Measurements from ENCODE around the gene ST8SIA5. TPM values are rescaled to one million over a fixed set of nuclear protein-coding genes. Genes with fewer than 3 reads are reported as not detected.

Gene ST8SIA5
- total and polyA plus RNA-seq, 9 of the 15 experiments (the other 6 are each of a cell fraction or from before 2014, with no cell fraction given): 0.03 to 0.33 (median 0.06) TPM; not detected in 5

GRCh38 chr18:46732201-46732600 lies 24.7 kb downstream of the ST8SIA5 start:
- ChIA-PET POLR2A (no interaction called here), CTCF (ENCODE audit: low intra/inter-chr PET ratio) (no interaction called here)
- no peak overlapping the region for H3K4me2 ChIP-seq (ENCODE audit: insufficient read depth, low read length)
- FAIRE-seq (no peak), DNase-seq (ENCODE audit: extremely low read depth in 1 of 4, low spot score in 3 of 4) (no peak), ATAC-seq (no peak)
- no peaks in the 10 kb centered on the region for H3K9me3 ChIP-seq (replicated peaks; ENCODE audit: control insufficient read depth, insufficient read depth, low read depth, low read length)
- no peak overlapping the region for H3K9ac ChIP-seq (ENCODE audit: insufficient read depth in 1 of 2, low read depth in 2 of 2, low read length in 2 of 2)
- no peaks in the 10 kb centered on the region for H3K4me1 ChIP-seq (replicated peaks in 1 of 2; ENCODE audit: control insufficient read depth in 2 of 2, insufficient read depth in 2 of 2, low read length in 2 of 2)
- no peak overlapping the region for H3K27ac ChIP-seq (ENCODE audit: extremely low read depth, low read depth, low read length)
- no peaks in the 10 kb centered on the region for H3K9me1 ChIP-seq (ENCODE audit: control insufficient read depth, insufficient read depth, low read length)
- in situ Hi-C loops (cut with MboI): no loop called here
- intact Hi-C loops (cut with micrococcal nuclease): no loop called here
- 0% methylated on average over 2 of the region's 2 CpGs for WGBS (ENCODE audit: insufficient coverage, low coverage, missing lambda C conversion rate)
- no peak overlapping the region for H3K4me3 ChIP-seq
- BruUV-seq (replicated peaks): no TSS peak
- no peaks in the 10 kb centered on the region for H4K20me1 ChIP-seq (replicated peaks; ENCODE audit: control insufficient read depth, insufficient read depth, low read length)
- no peak overlapping the region for H2AFZ ChIP-seq (ENCODE audit: low read depth, low read length)
- H3K79me2 ChIP-seq (ENCODE audit: control insufficient read depth, insufficient read depth, low read length): no peaks in the 10 kb centered on the region
- no peaks in the 10 kb centered on the region for H3K36me3 ChIP-seq (ENCODE audit: control insufficient read depth, insufficient read depth, low read length)
- H3K27me3 ChIP-seq (ENCODE audit: control insufficient read depth in 2 of 2, insufficient read depth in 2 of 2, low read length in 2 of 2): no peaks in the 10 kb centered on the region; a peak in 1 of 5 replicates
- no peak for TF ChIP-seq MCM5 (IDR thresholded peaks at IDR 0.05; ENCODE audit: low read depth)
- TF ChIP-seq NFXL1 (CRISPR knock-in tag; IDR thresholded peaks at IDR 0.05): no peak
- TF ChIP-seq KLF13 (tag; IDR thresholded peaks at IDR 0.05; ENCODE audit: borderline replicate concordance, low read depth): no peak

GRCh38 chr18:46731316-46731715 lies 25.5 kb downstream of the ST8SIA5 start:
- Histone ChIP-seq H3K79me2 (ENCODE audit: control insufficient read depth, insufficient read depth, low read length) (no peaks in the 10 kb centered on the region), H3K9ac (ENCODE audit: insufficient read depth in 1 of 2, low read depth in 2 of 2, low read length in 2 of 2) (no peak overlapping the region), H3K4me3 (no peak overlapping the region), H3K27me3 (ENCODE audit: control insufficient read depth in 2 of 2, insufficient read depth in 2 of 2, low read length in 2 of 2) (no peaks in the 10 kb centered on the region; a peak in 1 of 5 replicates), H3K27ac (ENCODE audit: extremely low read depth, low read depth, low read length) (no peak overlapping the region), H2AFZ (ENCODE audit: low read depth, low read length) (no peak overlapping the region), H4K20me1 (replicated peaks; ENCODE audit: control insufficient read depth, insufficient read depth, low read length) (no peaks in the 10 kb centered on the region), H3K4me2 (ENCODE audit: insufficient read depth, low read length) (no peak overlapping the region), H3K9me3 (replicated peaks; ENCODE audit: control insufficient read depth, insufficient read depth, low read depth, low read length) (no peaks in the 10 kb centered on the region), H3K36me3 (ENCODE audit: control insufficient read depth, insufficient read depth, low read length) (no peaks in the 10 kb centered on the region), H3K4me1 (replicated peaks in 1 of 2; ENCODE audit: control insufficient read depth in 2 of 2, insufficient read depth in 2 of 2, low read length in 2 of 2) (no peaks in the 10 kb centered on the region), H3K9me1 (ENCODE audit: control insufficient read depth, insufficient read depth, low read length) (no peaks in the 10 kb centered on the region)
- TF ChIP-seq RBM34 (IDR thresholded peaks at IDR 0.05; ENCODE audit: borderline replicate concordance, insufficient read depth, low read length) (no peak), CEBPG (CRISPR knock-in tag; IDR thresholded peaks at IDR 0.05) (no peak), CEBPG (tag; conservative IDR thresholded peaks at IDR 0.05 in 1 of 2, IDR thresholded peaks at IDR 0.05 in 1 of 2) (no peak), ZNF197 (CRISPR knock-in tag; IDR thresholded peaks at IDR 0.05; ENCODE audit: low read depth) (no peak), PPARD (CRISPR knock-in tag; IDR thresholded peaks at IDR 0.05) (no peak), CBX2 (IDR thresholded peaks at IDR 0.05; ENCODE audit: insufficient read depth, low read length, poor library complexity, severe bottlenecking) (no peak), NFIX (CRISPR knock-in tag; IDR thresholded peaks at IDR 0.05; ENCODE audit: low read depth) (no peak), TCF15 (CRISPR knock-in tag; IDR thresholded peaks at IDR 0.05) (no peak)
- in situ Hi-C loops (cut with MboI): no loop called here
- DNase-seq (ENCODE audit: extremely low read depth in 1 of 4, low spot score in 3 of 4) (no peak), FAIRE-seq (no peak), ATAC-seq (no peak)
- POLR2A ChIA-PET: no interaction called here
- no TSS peak for BruUV-seq (replicated peaks)
- WGBS (ENCODE audit: insufficient coverage, low coverage, missing lambda C conversion rate): 0% methylated on average over 8 of the region's 8 CpGs
- CTCF ChIA-PET (ENCODE audit: low intra/inter-chr PET ratio): no interaction called here
- intact Hi-C loops (cut with micrococcal nuclease): no loop called here
